MCF 10A (cell line): ENCODE data around the gene CENPU. TPM values are rescaled to one million over a fixed set of nuclear protein-coding genes. Genes with fewer than 3 reads are reported as not detected.

Source experiments
- BruUV-seq: library from RNA; stranded (reverse); fragments of 400-500 nt; replicated peaks from 2 replicates; lab custom pipeline; 2021; lab: Mats Ljungman, UMichigan
- CTCF ChIA-PET: fragments of 300-600 bp; sonication (Branson Sonifier 250); formaldehyde crosslinking; extraction: SDS; loops from one replicate; lab custom pipeline; 2021; ENCODE audit warnings: antibody characterized with exemption, inconsistent platforms; lab: Yijun Ruan, JAX
- POLR2A ChIA-PET: fragments of 300-600, 350-650 bp; sonication (Branson Sonifier 250); formaldehyde crosslinking; extraction: SDS; loops from one replicate; lab custom pipeline; 2020; ENCODE audit warnings: antibody characterized with exemption, inconsistent platforms; lab: Yijun Ruan, JAX
- DNase-seq: peaks from one replicate; pipeline ENCODE4 v3.0.0-alpha.2; 2018; ENCODE audit not compliant: unreplicated experiment
- H3K27ac Mint-ChIP-seq: one replicate; pipeline ENCODE4 v1.8.0; 2022; ENCODE audit warnings: mild to moderate bottlenecking, low read depth, mixed read lengths; ENCODE audit not compliant: unreplicated experiment
- H3K27me3 Mint-ChIP-seq: one replicate; pipeline ENCODE4 v1.8.0; 2022; ENCODE audit warnings: mixed read lengths; ENCODE audit not compliant: insufficient read depth, unreplicated experiment
- H3K36me3 Mint-ChIP-seq: one replicate; pipeline ENCODE4 v1.8.0; 2022; ENCODE audit warnings: mild to moderate bottlenecking, moderate library complexity, mixed read lengths; ENCODE audit not compliant: insufficient read depth, unreplicated experiment
- H3K4me1 Mint-ChIP-seq: one replicate; pipeline ENCODE4 v1.8.0; 2022; ENCODE audit warnings: mixed read lengths; ENCODE audit not compliant: insufficient read depth, unreplicated experiment
- H3K4me3 Mint-ChIP-seq: one replicate; pipeline ENCODE4 v1.8.0; 2022; ENCODE audit warnings: mild to moderate bottlenecking, moderate library complexity, mixed read lengths; ENCODE audit not compliant: unreplicated experiment
- H3K9me3 Mint-ChIP-seq: one replicate; pipeline ENCODE4 v1.8.0; 2022; ENCODE audit warnings: mixed read lengths; ENCODE audit not compliant: unreplicated experiment
- intact Hi-C: fragments of 100-400 bp; cut with micrococcal nuclease; formaldehyde crosslinking; loops from 2 replicates; pipeline ENCODE4 v1.14.1; 2022
- total RNA-seq: library from RNA; stranded (reverse); gene quantifications from 2 replicates; pipeline ENCODE4 v1.2.3, GENCODE V29; 2022
- TF ChIP-seq, protein P1 (sequence below): fragments of 200-600 bp; IDR thresholded peaks from one replicate; pipeline ENCODE4 v1.8.0; 2022; ENCODE audit warnings: antibody characterized with exemption, mild to moderate bottlenecking; ENCODE audit not compliant: unreplicated experiment

CENPU gene
- total RNA-seq, 1 experiment from 2014 or later = 22.3 TPM

DNA sequence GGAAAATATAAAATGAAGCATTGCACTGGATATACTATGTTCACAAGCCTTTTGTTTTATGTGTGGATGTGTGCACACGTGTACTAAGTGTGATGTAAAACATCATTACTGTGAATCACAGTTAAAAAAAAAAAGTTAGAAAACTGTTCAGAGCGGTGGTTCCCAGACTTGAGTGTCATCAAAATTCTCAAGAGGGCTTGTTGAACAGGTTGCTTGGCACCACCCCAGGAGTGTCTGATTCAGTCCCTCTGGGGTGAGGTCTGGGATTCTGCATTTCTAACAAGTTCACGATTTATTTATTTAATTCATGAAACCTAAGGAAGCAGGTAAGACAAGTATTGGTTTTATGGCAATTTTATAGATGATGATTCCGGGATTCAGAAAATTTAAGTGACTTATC, 1.8 kb downstream of the CENPU start:
- intact Hi-C loops = loop anchor here (2.0 to 10.0 kb wide), 4 partner anchors 61 to 467 kb away; partner anchors contain the start of gene IRF2
- H3K9me3 Mint-ChIP-seq = no peaks in the 10 kb centered on the region
- no TSS peak for BruUV-seq
- CTCF ChIA-PET = interaction anchor here (1.1 to 1.2 kb wide), 2 partner anchors 10 to 365 kb away, joined by 5 to 7 read pairs; no protein-coding TSS in a partner anchor
- DNase-seq = peak; percentile 82
- POLR2A ChIA-PET = interaction anchor here (0.6 to 4.6 kb wide), 15 partner anchors 10 to 679 kb away, joined by 3 to 53 read pairs (median 4); partner anchors contain the start of genes CASP3 and PRIMPOL
- peaks cover 6% of the 10 kb centered on the region for H3K36me3 Mint-ChIP-seq
- peak overlapping the region; percentile 73 for H3K27ac Mint-ChIP-seq
- TF ChIP-seq, protein P1, sequence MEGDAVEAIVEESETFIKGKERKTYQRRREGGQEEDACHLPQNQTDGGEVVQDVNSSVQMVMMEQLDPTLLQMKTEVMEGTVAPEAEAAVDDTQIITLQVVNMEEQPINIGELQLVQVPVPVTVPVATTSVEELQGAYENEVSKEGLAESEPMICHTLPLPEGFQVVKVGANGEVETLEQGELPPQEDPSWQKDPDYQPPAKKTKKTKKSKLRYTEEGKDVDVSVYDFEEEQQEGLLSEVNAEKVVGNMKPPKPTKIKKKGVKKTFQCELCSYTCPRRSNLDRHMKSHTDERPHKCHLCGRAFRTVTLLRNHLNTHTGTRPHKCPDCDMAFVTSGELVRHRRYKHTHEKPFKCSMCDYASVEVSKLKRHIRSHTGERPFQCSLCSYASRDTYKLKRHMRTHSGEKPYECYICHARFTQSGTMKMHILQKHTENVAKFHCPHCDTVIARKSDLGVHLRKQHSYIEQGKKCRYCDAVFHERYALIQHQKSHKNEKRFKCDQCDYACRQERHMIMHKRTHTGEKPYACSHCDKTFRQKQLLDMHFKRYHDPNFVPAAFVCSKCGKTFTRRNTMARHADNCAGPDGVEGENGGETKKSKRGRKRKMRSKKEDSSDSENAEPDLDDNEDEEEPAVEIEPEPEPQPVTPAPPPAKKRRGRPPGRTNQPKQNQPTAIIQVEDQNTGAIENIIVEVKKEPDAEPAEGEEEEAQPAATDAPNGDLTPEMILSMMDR = no peak
- peaks cover 32% of the 10 kb centered on the region for H3K4me1 Mint-ChIP-seq
- H3K4me3 Mint-ChIP-seq = peak overlapping the region; percentile 87
- H3K27me3 Mint-ChIP-seq = no peaks in the 10 kb centered on the region

DNA sequence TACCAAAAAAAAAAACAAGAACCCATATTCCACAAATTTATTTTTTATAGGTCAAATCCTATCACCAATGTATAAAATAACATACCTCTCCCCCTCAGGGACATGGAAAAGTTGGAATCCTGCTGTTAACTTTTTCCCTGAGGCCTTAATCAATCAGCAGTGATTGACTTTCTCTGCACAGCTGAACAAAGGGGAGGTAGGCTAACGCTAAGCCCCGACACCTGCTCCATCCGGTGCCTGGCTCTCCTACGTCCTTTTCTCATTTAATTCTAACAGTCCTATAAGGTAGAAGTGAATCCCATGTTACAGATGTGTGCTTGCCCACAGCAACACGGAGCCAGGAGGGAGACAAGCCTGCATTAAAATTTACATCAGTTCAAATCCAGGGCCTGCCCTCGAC, 2.8 kb downstream of the CENPU start:
- CTCF ChIA-PET = interaction anchor here (1.2 kb wide), 1 partner anchor 8 kb away, joined by 7 read pairs; no protein-coding TSS in a partner anchor
- Mint-ChIP-seq H3K4me1 (peaks cover 32% of the 10 kb centered on the region), H3K4me3 (no peak overlapping the region), H3K27me3 (no peaks in the 10 kb centered on the region), H3K27ac (peak overlapping the region; percentile 73), H3K9me3 (no peaks in the 10 kb centered on the region), H3K36me3 (peaks cover 11% of the 10 kb centered on the region)
- POLR2A ChIA-PET = interaction anchor here (0.6 to 4.1 kb wide), 5 partner anchors 16 to 83 kb away, joined by 3 to 25 read pairs (median 4); no protein-coding TSS in a partner anchor
- no TSS peak for BruUV-seq
- DNase-seq = no peak
- TF ChIP-seq, protein P1 = no peak
- intact Hi-C loops = loop anchor here (5.0 to 10.0 kb wide), 2 partner anchors 259 to 466 kb away; partner anchors contain the start of gene IRF2

DNA sequence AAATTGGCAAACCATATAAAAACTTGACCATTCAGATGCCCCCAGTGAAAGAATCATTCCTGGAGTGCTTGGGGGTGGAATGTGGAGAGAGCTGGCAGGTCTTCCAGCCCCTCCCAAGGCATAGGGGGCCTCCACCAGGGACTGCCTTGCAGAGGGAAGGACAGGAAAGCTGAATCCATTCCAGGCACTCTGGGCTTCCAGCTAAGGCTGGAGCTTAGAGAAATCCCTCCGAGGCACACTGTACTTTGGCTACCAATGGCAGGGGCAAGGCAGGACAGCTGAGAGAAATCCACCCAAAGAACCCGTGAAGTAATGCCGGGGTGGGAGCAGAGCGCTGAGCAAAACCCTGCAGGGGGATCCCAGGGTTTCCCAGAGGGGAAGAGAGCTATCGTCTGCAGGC, 4.0 kb downstream of the CENPU start:
- BruUV-seq = no TSS peak
- no peak for DNase-seq
- TF ChIP-seq, protein P1 = no peak
- Mint-ChIP-seq H3K27ac (peak overlapping the region; percentile 63), H3K27me3 (no peaks in the 10 kb centered on the region), H3K4me3 (no peak overlapping the region), H3K4me1 (peaks cover 32% of the 10 kb centered on the region), H3K9me3 (no peaks in the 10 kb centered on the region), H3K36me3 (peaks cover 11% of the 10 kb centered on the region)
- intact Hi-C loops = loop anchor here (5.0 to 10.0 kb wide), 2 partner anchors 258 to 465 kb away; partner anchors contain the start of gene IRF2
- POLR2A ChIA-PET = interaction anchor here (0.5 to 1.1 kb wide), 4 partner anchors 42 to 395 kb away, joined by 3 to 4 read pairs (median 4); no protein-coding TSS in a partner anchor
- CTCF ChIA-PET = no interaction called here

DNA sequence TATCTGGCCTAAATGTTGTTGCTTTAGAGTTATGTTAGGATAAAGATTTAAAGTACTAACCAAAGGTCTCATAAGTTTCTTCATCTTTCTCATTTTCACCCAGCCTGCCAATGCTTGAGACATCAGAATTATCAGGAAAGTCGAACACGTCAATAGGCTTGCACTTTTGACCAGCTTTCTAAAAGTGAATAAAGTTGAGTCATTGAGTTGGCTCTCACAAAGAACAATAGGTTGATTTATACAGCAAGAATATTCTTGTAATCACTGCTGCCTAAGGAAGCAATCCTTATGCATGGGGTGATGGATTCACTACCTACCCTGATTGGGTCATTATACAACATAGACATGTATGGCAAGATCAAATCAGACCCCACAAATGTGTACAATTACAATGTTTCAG, 5.0 kb downstream of the CENPU start:
- H3K27me3 Mint-ChIP-seq = no peaks in the 10 kb centered on the region
- BruUV-seq = no TSS peak

More for the DNA sequence above, 5.0 kb downstream of the CENPU start:
- Mint-ChIP-seq H3K9me3 (no peaks in the 10 kb centered on the region), H3K4me3 (no peak overlapping the region), H3K36me3 (peaks cover 15% of the 10 kb centered on the region), H3K4me1 (peaks cover 32% of the 10 kb centered on the region), H3K27ac (peak overlapping the region; percentile 63)
- ChIA-PET POLR2A (interaction anchor here (0.7 to 0.9 kb wide), 2 partner anchors 41 to 345 kb away, joined by 3 to 4 read pairs; no protein-coding TSS in a partner anchor), CTCF (interaction anchor here (0.6 to 0.7 kb wide), 2 partner anchors 693 to 1946 kb away, joined by 3 to 4 read pairs; no protein-coding TSS in a partner anchor)
- peak; percentile 35 for DNase-seq
- intact Hi-C loops = no loop called here
- TF ChIP-seq, protein P1 = no peak
